NK-92 treated with Interleukin-12 subunit alpha and Interleukin-12 subunit beta, amount 100 ng/mL, for 24 hours (cell line): ENCODE results near the gene FAM117B.
"Not testable (repeated sequence)": the region's sequence is repeated elsewhere in the genome, so short reads cannot be mapped to it uniquely, and the experiment has no call there.

Source experiments
- DNase-seq: peaks from one replicate; lab custom pipeline; 2025; lab: John Stamatoyannopoulos, UW

FAM117B gene

GRCh38 chr2:202638721-202639120, 4.0 kb downstream of the FAM117B start:
- no peak for DNase-seq

- no peak for DNase-seq
Observed at GRCh38 chr2:202639231-202639630, 4.5 kb downstream of the FAM117B start.

GRCh38 chr2:202642567-202642966, 7.8 kb downstream of the FAM117B start:
- no peak for DNase-seq

- DNase-seq = no peak
Observed at GRCh38 chr2:202643012-202643858, 8.5 kb downstream of the FAM117B start.

- DNase-seq = no peak
Observed at GRCh38 chr2:202652119-202652518, 17.4 kb downstream of the FAM117B start.

GRCh38 chr2:202653890-202654289, 19.1 kb downstream of the FAM117B start:
- DNase-seq = no peak

- DNase-seq = no peak
Observed at GRCh38 chr2:202657876-202658275, 23.1 kb downstream of the FAM117B start.

- no peak for DNase-seq
Observed at GRCh38 chr2:202660796-202661195, 26.0 kb downstream of the FAM117B start.

- no peak for DNase-seq
Observed at GRCh38 chr2:202669841-202670240, 35.1 kb downstream of the FAM117B start.

GRCh38 chr2:202671317-202672035, 36.7 kb downstream of the FAM117B start:
- DNase-seq = no peak

- DNase-seq = not testable (repeated sequence)
Observed at GRCh38 chr2:202675097-202675496, 40.3 kb downstream of the FAM117B start.

GRCh38 chr2:202679980-202680379, 45.2 kb downstream of the FAM117B start:
- no peak for DNase-seq

- DNase-seq = no peak
Observed at GRCh38 chr2:202680512-202680911, 45.7 kb downstream of the FAM117B start.

GRCh38 chr2:202681688-202682205, 47.0 kb downstream of the FAM117B start:
- no peak for DNase-seq

GRCh38 chr2:202682274-202682673, 47.5 kb downstream of the FAM117B start:
- no peak for DNase-seq

- DNase-seq = no peak
Observed at GRCh38 chr2:202687276-202687675, 52.5 kb downstream of the FAM117B start.

- DNase-seq = no peak
Observed at GRCh38 chr2:202689459-202689858, 54.7 kb downstream of the FAM117B start.

- DNase-seq = no peak
Observed at GRCh38 chr2:202689898-202690297, 55.1 kb downstream of the FAM117B start.

GRCh38 chr2:202690321-202690900, 55.6 kb downstream of the FAM117B start:
- DNase-seq = no peak

- DNase-seq = no peak
Observed at GRCh38 chr2:202693503-202693902, 58.7 kb downstream of the FAM117B start.

GRCh38 chr2:202695166-202695565, 60.4 kb downstream of the FAM117B start:
- no peak for DNase-seq

GRCh38 chr2:202700075-202700901, 65.5 kb downstream of the FAM117B start:
- no peak for DNase-seq
